Measurements from ENCODE around the gene OR8B4. TPM values are rescaled to one million over a fixed set of nuclear protein-coding genes. Genes with fewer than 3 reads are reported as not detected.
A peak's percentile ranks its signal among the peaks of the same experiment; 100 is the strongest.
"Not testable (repeated sequence)": the region's sequence is repeated elsewhere in the genome, so short reads cannot be mapped to it uniquely, and the experiment has no call there.

OR8B4 gene
- polyA plus RNA-seq (ENCODE audit: insufficient read length): not detected
- long read RNA-seq, donor 1: 0 reads
- long read RNA-seq, donor 2: 0 reads
- long read RNA-seq, donor 3: 0 reads
- long read RNA-seq, donor 4: 0 reads
- long read RNA-seq, donor 5: 0 reads
- long read RNA-seq, donor 6: 0 reads
- long read RNA-seq, donor 7: 0 reads
- long read RNA-seq, donor 8: 0 reads

GRCh38 chr11:124424384-124424921, at the start of gene OR8B4:
Gene OR8B4, minus strand, starts transcription at chr11:124424871. Its CDS starts 0 bp downstream, at chr11:124424871.
- no peak for DNase-seq

DNA sequence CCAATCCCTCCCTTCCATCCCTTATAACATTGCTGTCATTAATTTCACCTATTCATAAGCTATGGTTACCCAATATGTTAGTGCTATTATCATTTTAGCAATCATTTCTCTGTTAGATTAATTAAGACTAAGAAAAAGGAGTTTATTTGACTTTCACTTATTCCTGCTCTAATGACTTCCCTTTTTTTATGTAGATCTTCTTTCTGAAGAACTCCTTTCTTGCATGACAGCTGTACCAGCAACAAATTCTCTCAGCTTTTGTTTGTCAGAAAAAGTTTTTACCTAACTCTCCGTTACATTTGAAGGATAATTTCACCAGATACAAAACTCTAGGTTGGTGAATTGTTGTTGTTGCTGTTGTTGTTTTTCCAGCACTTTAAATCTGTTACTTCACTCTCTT, 49.4 kb upstream of the OR8B4 start:
- no peak for DNase-seq

DNA sequence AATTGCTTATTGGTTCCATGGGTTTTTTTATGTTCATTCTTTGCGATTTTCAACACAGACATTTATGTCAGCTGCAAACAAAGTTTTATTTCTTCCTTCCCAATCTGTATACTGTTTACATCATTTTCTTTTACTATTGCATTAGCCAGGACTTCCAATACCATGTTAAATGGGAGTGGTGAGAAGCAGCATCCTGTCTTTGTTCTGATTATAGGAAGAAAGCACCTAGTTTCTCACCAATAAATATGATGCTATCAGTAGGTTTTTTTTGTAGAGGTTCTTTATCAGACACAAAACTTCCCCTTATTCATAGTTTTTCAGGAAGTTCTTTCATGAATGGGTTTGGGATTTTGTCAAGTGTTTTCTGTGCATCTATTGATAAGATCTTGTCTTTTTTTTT, 48.8 kb upstream of the OR8B4 start:
- DNase-seq: no peak

DNA sequence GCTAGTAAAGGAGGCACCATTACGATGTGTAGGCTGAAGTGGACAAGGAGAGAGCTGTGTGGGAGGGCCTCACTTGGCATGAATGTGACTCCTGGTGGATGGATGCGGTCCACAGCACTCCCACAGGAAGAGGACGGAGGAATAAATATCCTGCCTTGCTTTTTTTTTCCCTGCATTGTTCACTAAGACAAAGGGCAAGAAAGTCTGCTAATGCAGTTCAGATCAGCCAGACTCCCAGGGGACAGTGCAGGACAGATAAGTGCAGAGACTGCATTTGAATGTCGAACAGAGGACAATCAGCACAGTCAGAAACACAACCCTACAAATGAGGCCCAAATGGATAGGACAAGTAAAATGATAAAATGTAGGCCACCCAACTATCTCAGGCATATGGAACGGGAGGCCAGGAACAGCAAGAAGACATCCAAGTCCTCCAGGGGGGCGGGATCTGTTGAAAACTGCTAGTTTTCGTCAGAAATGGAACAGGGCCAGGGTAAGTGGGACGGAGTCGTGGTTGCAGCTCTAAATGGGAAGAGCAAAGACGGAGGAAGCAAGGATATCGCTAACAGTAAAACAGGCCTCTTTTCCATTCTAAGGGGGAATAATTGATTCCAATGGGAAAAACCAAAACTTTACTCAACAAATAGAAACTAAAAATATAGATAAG, 46.0 kb upstream of the OR8B4 start:
- DNase-seq: no peak

DNA sequence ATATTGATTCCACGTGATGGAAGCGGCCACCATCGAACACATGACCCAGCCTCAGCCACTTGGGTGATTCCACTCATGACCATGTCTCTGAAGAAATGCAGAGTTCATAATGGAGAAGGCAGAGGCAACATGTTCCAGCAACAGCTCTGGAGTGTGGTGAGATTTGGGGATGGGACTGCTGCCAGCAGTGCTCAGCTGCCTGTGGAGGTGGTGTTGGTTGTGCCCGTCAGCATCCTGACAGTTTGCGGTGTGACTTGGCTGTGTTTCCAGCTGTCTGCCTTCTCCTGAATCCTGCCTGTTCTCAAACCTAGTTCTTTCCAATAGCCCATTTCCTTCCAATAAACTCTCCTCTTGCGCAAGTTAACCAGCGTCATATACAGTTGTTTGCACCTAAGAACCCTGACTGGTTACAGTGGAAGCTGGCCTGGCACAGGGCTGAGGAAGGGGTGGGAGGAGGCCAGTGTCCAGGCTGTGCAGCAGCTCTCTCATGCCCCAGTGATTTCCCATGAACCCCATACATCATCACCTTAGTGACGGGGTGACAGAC, 42.8 kb upstream of the OR8B4 start:
- no peak for DNase-seq

- no peak for DNase-seq
Observed at GRCh38 chr11:124465368-124465767, 40.7 kb upstream of the OR8B4 start.

- DNase-seq: no peak
Observed at GRCh38 chr11:124463990-124464389, 39.3 kb upstream of the OR8B4 start.

GRCh38 chr11:124463324-124463723, 38.7 kb upstream of the OR8B4 start:
- no peak for DNase-seq

DNA sequence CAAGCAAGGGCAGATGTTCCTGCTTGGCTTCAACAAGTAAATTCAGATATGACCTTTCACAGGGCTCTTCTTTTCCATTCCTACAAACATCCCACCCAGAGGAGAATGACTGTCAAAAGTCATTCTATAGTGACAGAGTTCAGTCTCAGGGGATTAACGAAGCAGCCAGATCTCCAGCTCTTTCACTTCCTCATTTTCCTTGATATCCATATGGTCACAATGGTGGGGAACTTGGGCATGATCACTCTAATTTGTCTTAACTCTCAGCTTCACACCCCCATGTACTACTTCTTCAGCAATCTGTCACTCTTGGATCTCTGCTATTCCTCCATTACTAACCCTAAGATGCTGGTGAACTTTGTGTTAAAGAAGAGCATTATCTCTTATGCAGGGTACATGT, 35.8 kb upstream of the OR8B4 start:
- DNase-seq: no peak

- not testable (repeated sequence) for DNase-seq
Observed at GRCh38 chr11:124459379-124459778, 34.7 kb upstream of the OR8B4 start.

DNA sequence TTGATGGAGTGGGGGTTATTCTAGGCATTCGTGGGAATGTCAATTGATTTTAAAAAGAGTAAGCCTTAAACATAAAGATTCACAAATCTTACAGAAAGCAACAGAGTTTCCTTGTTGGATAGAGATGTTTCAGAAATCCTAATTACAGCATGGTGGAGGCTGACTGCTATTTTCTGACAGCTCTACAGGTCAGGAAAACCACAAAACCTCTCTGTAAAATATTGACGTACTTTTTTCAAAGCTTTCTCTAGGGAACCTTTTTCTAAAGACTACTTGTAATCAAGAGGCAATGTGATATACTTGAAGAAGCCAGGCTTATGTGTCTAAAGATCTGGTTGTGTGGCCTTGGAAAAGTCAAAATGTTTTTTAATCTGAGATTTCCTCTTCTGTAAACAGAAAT, 29.9 kb upstream of the OR8B4 start:
- no peak for DNase-seq

GRCh38 chr11:124446916-124447315, 22.2 kb upstream of the OR8B4 start:
- DNase-seq: no peak

DNA sequence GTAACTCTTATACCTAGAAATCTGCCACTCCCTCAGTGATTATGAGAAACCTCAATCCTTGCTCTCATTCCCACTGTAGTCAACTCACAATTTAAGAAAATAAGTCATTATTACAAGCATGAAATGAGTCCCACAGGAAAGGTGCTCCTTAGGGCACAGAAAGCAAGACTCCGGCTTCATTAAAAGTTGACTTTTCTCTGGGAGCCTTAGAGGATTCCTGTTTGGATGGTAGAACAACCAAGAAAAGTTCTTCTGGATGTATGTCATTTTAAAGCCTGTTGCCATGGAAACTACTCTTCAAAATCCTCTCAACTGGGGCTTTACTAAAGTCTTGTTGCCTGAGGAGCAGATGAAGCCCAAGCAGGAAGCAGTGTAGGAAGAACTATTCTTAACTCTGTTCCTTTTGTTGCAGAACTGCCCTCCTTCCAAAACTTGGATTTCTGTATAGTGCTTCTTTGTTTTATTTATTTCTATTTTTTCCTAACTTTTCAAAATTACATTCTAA, 21.0 kb upstream of the OR8B4 start, which contains the start of gene OR8B8:
TSS of gene OR8B8 (minus strand) at position 51 of the 505 bp plus-strand sequence. CDS start 4,611 bp downstream, outside the sequence.
- DNase-seq: no peak

GRCh38 chr11:124442847-124443246, 18.2 kb upstream of the OR8B4 start:
- DNase-seq: no peak

- DNase-seq: no peak
Observed at GRCh38 chr11:124442442-124442841, 17.8 kb upstream of the OR8B4 start.

GRCh38 chr11:124441519-124441918, 16.8 kb upstream of the OR8B4 start:
- no peak for DNase-seq

DNA sequence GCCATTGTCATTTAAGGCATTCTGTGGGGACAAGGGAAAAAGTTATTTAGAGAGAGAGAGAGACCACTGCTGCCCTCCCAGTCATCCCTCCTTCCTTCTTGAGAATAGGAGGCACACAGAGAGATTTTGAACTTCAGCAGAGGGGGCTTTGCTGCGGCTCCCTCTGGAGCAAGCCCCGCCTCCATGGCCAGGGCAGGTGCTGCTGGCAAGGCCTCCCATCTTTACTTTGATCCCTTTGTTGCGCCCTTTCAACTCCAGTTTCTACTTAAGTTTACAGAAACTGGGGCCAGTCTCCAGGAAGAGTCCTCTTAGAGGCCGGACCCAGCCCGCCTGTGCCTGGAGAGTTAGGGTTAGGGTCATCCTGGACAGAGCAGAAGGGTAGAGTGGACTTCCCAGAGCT, 16.4 kb upstream of the OR8B4 start:
- DNase-seq: no peak

DNA sequence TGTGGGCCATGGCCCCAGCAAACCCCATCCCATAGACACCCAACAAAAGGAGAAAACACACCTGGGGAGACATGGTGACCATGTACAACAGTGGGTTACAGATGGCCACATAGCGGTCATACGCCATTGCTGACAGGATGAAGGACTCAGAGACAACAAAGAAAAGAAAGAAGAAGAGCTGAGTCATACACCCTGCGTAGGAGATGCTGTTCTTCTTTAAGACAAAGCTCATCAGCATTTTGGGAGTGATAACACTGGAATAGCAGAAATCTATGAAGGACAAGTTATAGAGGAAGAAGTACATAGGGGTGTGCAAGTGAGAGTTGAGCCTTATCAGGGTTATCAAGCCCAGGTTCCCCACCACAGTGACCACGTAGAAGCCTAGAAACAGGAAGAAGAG, 15.9 kb upstream of the OR8B4 start:
- no peak for DNase-seq

DNA sequence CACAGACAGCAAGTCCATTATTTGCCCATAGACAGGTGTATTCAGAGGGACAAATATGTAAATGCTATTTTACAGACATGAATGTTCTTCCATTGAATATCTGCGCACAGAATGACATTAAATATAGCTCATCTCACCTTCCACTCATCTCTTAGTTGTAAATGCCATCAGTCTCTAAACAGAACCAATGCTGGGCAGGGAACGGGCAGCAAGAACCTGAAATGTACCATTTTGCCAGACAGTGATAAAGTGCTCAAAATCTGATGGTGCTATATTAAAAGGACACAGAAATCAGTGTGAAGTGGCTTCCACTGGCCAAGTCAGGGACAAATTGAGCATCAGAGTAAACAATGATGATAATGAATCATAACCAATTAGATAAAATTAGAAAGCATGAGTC, 10.0 kb upstream of the OR8B4 start:
- no peak for DNase-seq

DNA sequence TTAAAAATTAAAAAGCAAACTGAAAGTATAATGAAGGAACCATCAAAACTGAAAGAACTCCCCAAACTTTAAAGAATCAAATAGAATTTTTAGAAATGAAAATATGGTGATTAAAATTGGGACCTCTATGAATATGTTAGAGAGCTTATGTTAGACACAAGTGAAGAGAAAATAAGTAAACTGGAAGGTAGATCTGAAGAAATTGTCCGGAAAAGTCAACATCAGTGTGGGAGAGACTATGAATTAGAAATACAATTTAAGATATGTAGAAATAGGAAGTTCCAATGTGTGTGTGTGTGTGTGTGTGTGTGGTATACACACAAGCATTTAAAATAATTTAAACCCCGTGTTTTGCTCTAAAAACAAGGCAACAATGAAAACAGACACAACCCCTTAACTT, 4.9 kb upstream of the OR8B4 start:
- no peak for DNase-seq

- no peak for DNase-seq
Observed at GRCh38 chr11:124421043-124421442, 3.6 kb downstream of the OR8B4 start.

- peak; percentile 17 for DNase-seq
Observed at GRCh38 chr11:124415356-124415923, 9.2 kb downstream of the OR8B4 start.

- no peak for DNase-seq
Observed at GRCh38 chr11:124409906-124410305, 14.8 kb downstream of the OR8B4 start.
